DMS 273 treated with DMSO at 0.1 percent for 48 hours (cell line): Measurements from ENCODE around the gene TCEA2.
A peak's percentile ranks its signal among the peaks of the same experiment; 100 is the strongest.

ENCODE experiments used
- DNase-seq: peaks from one replicate; lab custom pipeline; 2025; lab: John Stamatoyannopoulos, UW

Gene TCEA2

GRCh38 chr20:64035933-64036345, 27.1 kb upstream of the TCEA2 start, which contains the start of gene C20orf204:
Gene C20orf204, plus strand, starts transcription at chr20:64036182. Its CDS starts 142 bp downstream, at chr20:64036324.
- no peak for DNase-seq

DNA sequence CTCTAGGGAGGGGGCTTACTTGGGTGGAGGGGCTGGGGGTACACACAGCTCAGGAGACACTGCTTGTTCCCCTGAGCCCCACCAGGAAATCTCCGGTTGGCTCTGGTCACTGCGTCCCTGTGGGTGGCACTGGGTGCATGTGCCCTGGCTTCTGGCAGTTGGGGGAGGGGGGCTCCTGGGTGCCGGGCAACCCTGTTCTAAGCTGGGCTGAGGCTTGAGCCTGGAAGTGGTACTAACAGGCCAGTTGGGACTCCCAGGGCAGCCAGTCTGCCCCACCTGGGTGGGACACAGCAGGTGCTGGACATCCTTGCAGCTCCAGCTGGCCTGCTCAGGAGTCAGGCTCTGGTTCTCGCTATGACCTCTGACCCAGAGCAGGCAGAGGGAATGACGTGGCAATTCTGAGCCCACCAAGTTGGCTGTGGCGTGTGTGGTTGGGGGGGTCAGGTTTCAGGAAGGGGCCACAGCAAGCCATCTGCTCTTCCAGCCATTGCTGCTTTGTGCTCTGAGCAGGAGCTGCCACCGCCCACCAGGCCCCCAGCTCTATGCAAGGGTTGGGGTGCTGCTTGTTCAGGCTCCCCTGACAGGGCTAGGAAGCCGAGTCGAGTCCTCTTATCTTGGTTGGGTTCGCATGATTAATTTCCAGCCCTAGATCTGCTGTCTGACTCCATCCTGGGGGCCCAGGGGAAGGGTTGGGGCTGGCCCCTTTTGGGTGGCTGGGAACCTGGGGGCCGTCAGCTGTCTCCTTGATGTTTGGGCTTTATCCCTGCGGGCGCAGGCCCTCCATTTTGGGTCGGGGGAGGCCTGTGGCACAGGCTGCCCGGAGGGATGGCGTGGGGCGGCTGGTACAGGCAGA, 26.4 kb upstream of the TCEA2 start:
- no peak for DNase-seq

DNA sequence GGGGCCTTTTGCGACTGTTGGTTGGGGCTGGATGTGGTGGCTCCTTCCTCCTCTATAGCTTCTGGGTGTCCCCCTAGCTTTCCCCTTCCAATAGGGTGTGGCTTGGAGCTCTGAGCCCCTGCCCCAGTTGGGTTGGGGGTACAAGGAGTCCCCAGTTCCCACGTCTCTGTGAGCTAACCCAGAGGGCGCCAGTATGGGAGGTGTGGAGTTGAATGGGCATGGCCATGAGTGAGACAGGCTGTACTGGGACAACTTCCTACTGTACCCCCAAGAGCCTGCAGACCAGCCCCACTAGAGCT, 25.9 kb upstream of the TCEA2 start:
- no peak for DNase-seq

GRCh38 chr20:64037498-64038213, 25.3 kb upstream of the TCEA2 start:
- no peak for DNase-seq

- no peak for DNase-seq
Observed at GRCh38 chr20:64038224-64038564, 24.8 kb upstream of the TCEA2 start.

DNA sequence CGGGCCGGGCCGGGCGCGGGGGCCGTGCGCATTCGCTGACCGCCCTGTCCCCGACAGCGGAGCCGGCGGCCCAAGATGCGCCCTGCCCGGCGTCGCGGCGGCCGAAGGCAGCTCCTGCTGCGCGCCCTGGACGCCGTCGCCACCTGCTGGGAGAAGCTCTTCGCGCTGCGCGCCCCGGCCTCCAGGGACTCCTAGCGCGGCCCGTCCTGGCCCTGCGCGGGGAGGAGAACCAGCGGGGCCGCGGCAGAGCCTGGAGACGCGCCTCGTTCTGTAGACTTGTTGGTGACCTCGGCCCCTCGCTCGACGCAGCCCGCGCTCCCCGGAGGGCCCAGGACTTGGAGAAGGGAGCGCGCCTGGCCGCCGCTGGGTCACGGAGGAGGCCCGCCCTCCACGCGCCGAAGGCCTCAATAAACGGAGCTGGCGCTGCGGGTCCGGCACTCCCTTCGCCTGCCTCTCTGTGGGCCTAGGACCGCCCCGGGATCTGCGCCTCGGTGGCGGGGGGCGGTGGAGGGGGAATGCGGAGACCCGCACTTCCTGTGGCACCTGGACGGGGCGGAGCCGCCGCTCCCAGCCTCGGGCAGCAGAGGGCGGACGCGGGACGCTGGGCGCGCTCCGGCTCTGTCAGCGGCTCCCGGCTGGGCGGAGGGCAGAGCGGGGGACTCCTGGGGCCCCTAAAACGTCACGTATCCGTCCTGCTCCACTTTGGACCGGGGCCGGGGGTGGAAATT, 24.3 kb upstream of the TCEA2 start:
- no peak for DNase-seq

GRCh38 chr20:64039293-64040160, 23.5 kb upstream of the TCEA2 start:
- no peak for DNase-seq

DNA sequence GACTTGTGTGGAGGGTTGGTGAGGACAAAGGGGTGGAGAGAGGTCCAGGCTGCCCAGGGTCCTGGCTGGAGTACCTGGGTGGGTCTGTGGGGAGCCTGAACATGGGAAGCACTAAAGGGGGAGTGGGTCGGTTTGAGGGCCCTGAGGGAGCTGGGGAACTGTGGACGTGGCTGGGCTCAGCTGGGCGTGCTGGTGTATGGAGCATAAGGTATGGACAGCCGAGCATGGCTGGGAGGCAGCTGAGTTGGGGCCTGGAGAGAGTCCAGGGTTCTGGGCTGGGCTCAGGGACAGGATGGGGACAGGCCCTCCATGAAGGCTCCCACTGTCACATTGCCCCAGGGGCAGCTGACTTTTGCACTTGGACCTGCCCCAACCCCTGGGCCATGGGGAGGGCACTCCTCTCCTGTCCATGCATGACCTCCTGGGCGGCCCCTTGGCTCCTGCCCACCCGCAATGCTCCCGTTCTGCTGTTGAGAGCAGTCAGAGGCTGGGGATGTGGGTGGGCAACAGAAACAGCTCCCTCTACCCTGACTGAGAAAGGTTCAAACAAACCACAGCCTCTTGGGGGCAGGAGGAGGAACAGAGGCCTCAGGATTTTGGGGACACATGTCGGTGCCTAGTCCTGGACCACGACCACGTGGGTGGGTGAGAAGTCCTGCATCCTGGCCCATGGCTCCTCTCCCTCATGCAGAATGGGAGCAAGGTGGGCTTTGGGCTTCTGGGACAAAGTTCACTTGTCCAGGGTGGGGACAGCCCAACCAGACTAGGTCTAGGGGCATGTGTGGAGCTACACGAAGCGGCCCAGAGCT, 22.6 kb upstream of the TCEA2 start:
- DNase-seq, result no peak

DNA sequence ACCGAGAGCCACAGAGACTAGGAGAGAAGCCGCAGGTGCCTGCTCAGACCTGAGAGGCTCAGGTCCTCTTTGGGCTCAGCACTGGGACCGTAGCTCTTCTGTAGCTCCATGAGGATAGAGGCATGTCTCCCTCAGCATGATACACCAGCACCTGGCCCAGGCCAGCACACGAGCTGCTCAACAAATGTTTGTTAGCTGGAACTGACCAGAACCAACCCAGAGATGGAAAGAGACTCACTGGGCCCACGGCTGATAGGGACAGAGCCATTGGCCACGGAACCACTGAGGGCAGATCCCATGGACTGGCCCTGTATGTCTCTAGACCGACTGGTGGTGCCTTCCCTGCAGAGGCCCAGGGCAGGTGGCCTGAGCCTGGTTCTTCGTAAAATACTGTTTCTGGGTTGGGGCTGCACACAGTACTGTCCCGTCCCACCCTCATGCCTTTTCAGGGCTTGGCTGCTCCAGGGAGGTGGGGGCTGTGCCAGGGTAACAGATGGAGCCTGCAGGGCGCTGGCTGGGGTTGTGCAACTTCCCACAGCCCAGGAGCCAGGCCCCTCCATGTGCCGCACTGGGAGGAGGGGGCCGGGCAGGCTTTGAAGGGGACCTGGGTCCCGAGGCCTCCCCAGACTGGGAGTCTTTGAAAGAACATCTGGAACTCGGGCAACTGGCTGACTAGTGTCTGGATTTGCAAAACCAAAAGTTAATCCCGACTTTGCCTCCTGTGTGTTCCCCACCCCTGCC, 21.8 kb upstream of the TCEA2 start:
- peak; percentile 76 for DNase-seq

DNA sequence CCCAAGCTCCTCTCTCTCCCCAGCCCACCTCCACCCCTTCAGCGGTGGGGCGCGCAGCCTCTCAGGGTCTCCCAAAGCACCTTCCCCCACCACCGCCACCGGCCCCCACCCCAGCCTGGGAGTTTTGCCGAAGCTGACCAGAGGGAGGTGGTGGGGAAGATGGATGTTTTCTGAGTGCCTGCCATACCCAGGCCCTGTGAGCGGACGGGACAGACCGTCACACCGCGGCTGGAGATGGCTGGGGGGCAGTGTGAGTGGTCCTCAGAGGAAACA, 21.3 kb upstream of the TCEA2 start:
- DNase-seq, result no peak

GRCh38 chr20:64042054-64042781, 20.8 kb upstream of the TCEA2 start:
- DNase-seq, result no peak

DNA sequence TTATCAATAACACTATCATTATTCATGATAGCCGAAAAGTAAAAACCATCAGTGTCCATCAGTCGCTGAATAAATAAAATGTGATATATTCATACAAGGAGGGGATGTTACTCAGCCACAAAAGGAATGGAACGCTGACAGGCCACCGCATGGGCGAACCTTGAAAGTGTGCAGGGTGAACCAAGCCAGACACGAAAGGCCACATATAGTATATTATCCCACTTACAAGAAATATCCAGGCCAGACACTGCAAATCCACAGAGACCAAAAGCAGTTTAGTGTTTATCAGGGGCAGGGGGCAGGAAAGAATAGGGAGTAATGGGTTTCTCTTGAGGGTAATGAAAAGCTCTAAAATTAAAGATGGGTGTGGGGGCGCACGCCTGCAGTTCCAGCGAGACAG, 19.2 kb upstream of the TCEA2 start:
- no peak for DNase-seq

- peak; percentile 37 for DNase-seq
Observed at GRCh38 chr20:64044484-64045247, 18.3 kb upstream of the TCEA2 start.

DNA sequence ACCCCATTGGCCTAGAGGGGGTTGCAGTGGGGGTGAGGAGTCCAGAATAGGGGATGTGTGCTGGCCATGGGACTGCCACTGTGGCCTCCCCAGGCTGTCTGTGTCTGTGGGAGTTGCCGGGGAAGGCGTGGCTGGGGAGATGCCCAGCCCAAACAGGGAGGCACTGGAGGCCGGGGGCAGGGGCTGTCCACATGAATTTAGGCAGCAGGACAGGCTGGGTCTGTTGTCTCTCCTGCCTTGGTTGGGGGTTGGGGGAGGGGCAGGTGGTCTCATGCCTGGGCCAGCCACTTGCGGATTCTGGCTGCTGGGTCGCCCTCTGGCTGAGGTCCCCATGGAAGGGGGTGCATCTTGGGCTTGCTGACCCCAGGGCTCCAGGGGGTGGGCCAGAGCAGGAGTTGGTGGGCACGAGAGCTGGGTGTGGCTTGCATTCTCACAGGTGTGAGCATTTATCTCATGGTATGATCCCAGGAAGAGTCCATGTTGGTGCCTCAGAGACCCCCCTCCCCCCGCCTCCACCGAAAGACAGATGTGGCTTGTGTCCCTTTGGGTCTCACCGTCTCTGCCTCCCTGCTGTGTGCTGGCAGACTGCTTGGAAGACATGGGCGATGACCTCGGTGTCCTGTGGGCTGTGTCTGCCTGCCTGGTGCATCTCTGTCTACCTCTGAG, 17.5 kb upstream of the TCEA2 start:
- DNase-seq, result no peak

- no peak for DNase-seq
Observed at GRCh38 chr20:64047046-64047389, 16.0 kb upstream of the TCEA2 start.

GRCh38 chr20:64047968-64048401, 15.0 kb upstream of the TCEA2 start:
- DNase-seq, result no peak

DNA sequence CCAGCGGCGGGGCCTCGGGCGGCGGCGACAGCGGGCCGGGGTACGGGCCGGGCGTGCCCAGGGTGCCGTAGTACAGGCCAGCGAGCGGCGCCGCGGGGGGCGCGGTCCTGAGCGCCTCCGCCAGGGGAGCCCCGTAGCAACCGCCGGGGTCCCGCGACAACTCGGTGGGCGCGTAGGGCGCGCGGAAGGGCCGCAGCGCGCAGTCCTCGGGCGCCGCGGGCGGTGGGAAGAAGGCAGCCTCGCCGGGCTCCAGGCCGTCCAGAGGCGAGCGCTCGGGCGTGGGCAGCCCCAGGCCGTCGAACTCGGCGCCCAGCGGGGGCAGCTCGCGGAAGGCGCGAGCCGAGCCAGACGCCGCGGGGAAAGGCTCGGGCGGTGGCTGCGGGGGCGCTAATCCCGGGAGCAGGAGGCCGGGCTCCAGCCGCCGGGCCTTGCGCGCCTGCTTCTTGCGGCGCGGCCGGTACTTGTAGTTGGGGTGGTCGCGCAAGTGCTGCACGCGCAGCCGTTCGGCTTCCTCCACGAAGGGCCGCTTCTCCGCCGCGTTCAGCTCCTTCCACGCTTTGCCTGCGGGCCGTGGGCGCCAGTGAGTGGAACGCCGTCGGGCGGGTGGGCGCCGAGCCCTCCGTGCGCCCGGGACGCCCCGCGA, 14.5 kb upstream of the TCEA2 start:
- DNase-seq, result no peak
